Midbrain (tissue), 1 donor: ENCODE data around the gene TMBIM1.
"Not testable (repeated sequence)": the region's sequence is repeated elsewhere in the genome, so short reads cannot be mapped to it uniquely, and the experiment has no call there.

Source experiments
- DNase-seq: peaks from one replicate; lab custom pipeline; 2025; lab: John Stamatoyannopoulos, UW

The TMBIM1 gene

GRCh38 chr2:218291318-218292047 is 820 bp downstream of the TMBIM1 start:
- DNase-seq: no peak

GRCh38 chr2:218290316-218291261 is 1.7 kb downstream of the TMBIM1 start:
- DNase-seq: no peak

- DNase-seq: peak; percentile 20
These were observed 2.5 kb downstream of the TMBIM1 start for GRCh38 chr2:218289639-218290315.

- DNase-seq: peak; percentile 87
These were observed 5.5 kb downstream of the TMBIM1 start for GRCh38 chr2:218286570-218287459.

- DNase-seq: peak; percentile 65
These were observed 6.7 kb downstream of the TMBIM1 start for GRCh38 chr2:218285604-218286003.

GRCh38 chr2:218284106-218284811 is 8.0 kb downstream of the TMBIM1 start:
- no peak for DNase-seq

GRCh38 chr2:218282173-218282991 is 9.9 kb downstream of the TMBIM1 start:
- DNase-seq: peak; percentile 64

GRCh38 chr2:218281449-218281848 is 10.9 kb downstream of the TMBIM1 start:
- DNase-seq: no peak

- no peak for DNase-seq
These were observed 11.9 kb downstream of the TMBIM1 start for GRCh38 chr2:218280260-218280870.

- DNase-seq: no peak
These were observed 13.6 kb downstream of the TMBIM1 start for GRCh38 chr2:218278531-218279360.

- no peak for DNase-seq
These were observed 14.4 kb downstream of the TMBIM1 start for GRCh38 chr2:218277921-218278320.

- no peak for DNase-seq
These were observed 15.1 kb downstream of the TMBIM1 start for GRCh38 chr2:218276986-218277755.

- DNase-seq: no peak
These were observed 16.8 kb downstream of the TMBIM1 start for GRCh38 chr2:218275371-218276072.

- no peak for DNase-seq
These were observed 17.7 kb downstream of the TMBIM1 start for GRCh38 chr2:218274586-218274985.

- no peak for DNase-seq
These were observed 18.4 kb downstream of the TMBIM1 start for GRCh38 chr2:218273908-218274249.

GRCh38 chr2:218273214-218273907 is 18.9 kb downstream of the TMBIM1 start:
- not testable (repeated sequence) for DNase-seq
